GM10266 (cell line): ENCODE measurements around the gene BFSP2.
A peak's percentile ranks its signal among the peaks of the same experiment; 100 is the strongest.

ENCODE experiments used
- DNase-seq: peaks from one replicate; pipeline ENCODE4 v3.0.0; 2012; ENCODE audit errors: extremely low spot score
- CTCF ChIP-seq: IDR thresholded peaks from 2 replicates; pipeline ENCODE4 v1.5.1; 2012; ENCODE audit warnings: mild to moderate bottlenecking, low read depth; ENCODE audit not compliant: control insufficient read depth, insufficient read depth; ENCODE audit errors: missing control alignments

Gene BFSP2

GRCh38 chr3:133460809-133461208 is 61.0 kb downstream of the BFSP2 start:
- no peak for DNase-seq
- no peak for TF ChIP-seq CTCF

DNA sequence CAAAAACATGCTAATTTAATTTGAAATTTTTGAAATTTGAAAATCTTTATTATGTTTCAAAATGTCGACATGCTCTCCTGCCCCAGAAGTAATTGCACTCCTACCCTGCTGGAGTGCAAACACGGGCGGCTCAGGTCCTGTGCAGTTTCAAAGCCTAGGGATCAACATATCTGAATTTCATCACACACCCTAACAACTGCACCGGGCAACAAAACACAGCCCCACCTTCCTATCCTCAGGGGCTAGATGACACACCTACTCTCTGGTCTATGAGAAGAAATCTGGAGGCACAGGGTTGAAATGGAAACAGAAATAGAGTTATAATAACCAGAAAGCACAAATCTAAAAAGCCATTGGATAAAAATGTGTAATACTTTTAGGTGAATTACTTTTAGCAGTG is 61.4 kb downstream of the BFSP2 start:
- no peak for TF ChIP-seq CTCF

GRCh38 chr3:133463347-133463860 is 63.5 kb downstream of the BFSP2 start:
- DNase-seq: no peak
- TF ChIP-seq CTCF: no peak

More for the DNA sequence above, 61.4 kb downstream of the BFSP2 start:
- no peak for DNase-seq

- DNase-seq: no peak
- TF ChIP-seq CTCF: peak; percentile 34
Measured at GRCh38 chr3:133464573-133464972, 64.7 kb downstream of the BFSP2 start.

DNA sequence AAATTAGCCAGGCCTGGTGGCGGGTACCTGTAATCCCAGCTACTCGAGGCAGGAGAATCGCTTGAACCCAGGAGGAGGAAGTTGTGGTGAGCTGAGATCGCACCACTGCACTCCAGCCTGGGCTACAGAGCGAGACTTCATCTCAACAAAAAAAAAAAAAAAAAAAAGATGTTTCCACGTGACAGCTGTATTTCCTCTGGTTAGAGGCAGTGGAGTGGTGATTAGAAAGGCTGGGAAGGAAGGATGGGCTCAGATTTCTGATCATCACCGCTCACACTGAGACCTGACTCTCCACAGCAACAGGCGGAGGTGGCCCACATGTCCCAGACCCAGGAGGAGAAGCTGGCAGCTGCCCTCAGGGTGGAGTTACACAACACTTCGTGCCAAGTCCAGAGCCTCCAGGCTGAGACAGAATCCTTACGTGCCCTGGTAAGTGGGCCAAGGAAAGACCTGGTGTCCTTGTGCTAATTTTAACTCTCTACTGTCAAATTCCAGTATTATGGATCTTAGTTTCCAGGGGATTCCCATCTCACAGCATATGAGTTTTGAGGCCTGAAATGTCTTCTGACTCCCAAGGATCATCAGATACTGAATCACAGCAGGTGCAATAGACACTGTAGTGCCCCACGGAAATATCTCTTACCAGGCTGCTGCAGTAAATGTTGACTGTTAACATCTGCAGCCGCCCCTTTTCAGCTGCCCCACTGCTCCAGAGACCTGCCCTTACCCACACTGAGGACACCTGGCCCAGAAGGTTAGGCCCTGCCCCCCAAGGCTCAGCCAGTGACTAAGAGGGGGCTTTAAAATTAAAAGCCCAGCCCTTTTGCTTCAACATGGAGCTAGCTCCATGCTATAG is 66.9 kb downstream of the BFSP2 start:
- no peak for DNase-seq
- no peak for TF ChIP-seq CTCF

DNA sequence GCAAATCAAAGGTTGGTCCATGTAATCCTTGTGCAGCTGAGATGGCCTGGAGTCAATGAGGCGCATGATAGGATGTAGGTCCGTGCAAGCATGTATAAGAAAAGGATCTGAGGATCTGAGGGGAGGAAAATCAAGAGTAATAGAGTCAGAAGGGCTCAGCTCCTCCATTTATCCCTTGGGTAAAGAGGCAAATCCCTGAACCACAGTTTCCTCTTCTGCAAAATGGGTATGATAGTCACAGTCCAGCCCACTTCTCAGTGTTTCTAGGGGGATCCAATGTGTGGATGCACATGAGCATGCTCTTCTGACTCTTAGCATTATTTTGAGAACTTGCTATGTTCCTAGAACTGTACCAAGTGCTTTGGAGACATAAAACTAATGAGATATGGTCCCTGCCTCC is 67.9 kb downstream of the BFSP2 start:
- no peak for TF ChIP-seq CTCF

GRCh38 chr3:133468251-133468721 is 68.4 kb downstream of the BFSP2 start:
- no peak for TF ChIP-seq CTCF
- DNase-seq: peak; percentile 22

More for the DNA sequence above, 67.9 kb downstream of the BFSP2 start:
- no peak for DNase-seq
